Thyroid gland (tissue), 4 donors: ENCODE data around the gene MUC6.

Experiments used
- POLR2A ChIP-seq, 2 donors: fragments of 450-650 bp; IDR thresholded peaks; one replicate each; pipeline ENCODE4 v1.6.1; 2017; ENCODE audit warnings: antibody characterized with exemption in 2 of 2, mild to moderate bottlenecking in 2 of 2, moderate library complexity in 1 of 2
- TF ChIP-seq, protein P1 (sequence below), 6 experiments: fragments of 200-600 bp in 3 of 6; fragments of 450-650 bp in 3 of 6; sonication (generic) in 3 of 6; IDR thresholded peaks; one replicate each; pipeline ENCODE4 v1.5.1; 2016 to 2019; ENCODE audit warnings: antibody characterized with exemption in 6 of 6, mild to moderate bottlenecking in 2 of 6, inconsistent platforms in 1 of 6, moderate library complexity in 1 of 6

- TF ChIP-seq, protein P1, sequence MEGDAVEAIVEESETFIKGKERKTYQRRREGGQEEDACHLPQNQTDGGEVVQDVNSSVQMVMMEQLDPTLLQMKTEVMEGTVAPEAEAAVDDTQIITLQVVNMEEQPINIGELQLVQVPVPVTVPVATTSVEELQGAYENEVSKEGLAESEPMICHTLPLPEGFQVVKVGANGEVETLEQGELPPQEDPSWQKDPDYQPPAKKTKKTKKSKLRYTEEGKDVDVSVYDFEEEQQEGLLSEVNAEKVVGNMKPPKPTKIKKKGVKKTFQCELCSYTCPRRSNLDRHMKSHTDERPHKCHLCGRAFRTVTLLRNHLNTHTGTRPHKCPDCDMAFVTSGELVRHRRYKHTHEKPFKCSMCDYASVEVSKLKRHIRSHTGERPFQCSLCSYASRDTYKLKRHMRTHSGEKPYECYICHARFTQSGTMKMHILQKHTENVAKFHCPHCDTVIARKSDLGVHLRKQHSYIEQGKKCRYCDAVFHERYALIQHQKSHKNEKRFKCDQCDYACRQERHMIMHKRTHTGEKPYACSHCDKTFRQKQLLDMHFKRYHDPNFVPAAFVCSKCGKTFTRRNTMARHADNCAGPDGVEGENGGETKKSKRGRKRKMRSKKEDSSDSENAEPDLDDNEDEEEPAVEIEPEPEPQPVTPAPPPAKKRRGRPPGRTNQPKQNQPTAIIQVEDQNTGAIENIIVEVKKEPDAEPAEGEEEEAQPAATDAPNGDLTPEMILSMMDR (IDR thresholded peaks at IDR 0.05): no peak
- no peak for TF ChIP-seq POLR2A (IDR thresholded peaks at IDR 0.05)
These were observed 37.3 kb upstream of the MUC6 start for GRCh38 chr11:1073851-1074243.
